Prostate gland (tissue), 1 donor: ENCODE results near the gene PACS1.

Experiments used
- POLR2A ChIP-seq: fragments of 450-650 bp; IDR thresholded peaks from one replicate; pipeline ENCODE4 v1.6.1; 2016; ENCODE audit warnings: antibody characterized with exemption, mild to moderate bottlenecking
- POLR2AphosphoS5 ChIP-seq: sonication (generic); formaldehyde crosslinking; IDR thresholded peaks from one replicate; pipeline ENCODE4 v1.6.1; 2017; ENCODE audit warnings: antibody characterized with exemption

- TF ChIP-seq POLR2AphosphoS5 (no peak), POLR2A (no peak)
Measured at GRCh38 chr11:66139817-66140404, 69.8 kb downstream of the PACS1 start.
